ENCODE measurements around the gene DHRS1. TPM values are rescaled to one million over a fixed set of nuclear protein-coding genes. Genes with fewer than 3 reads are reported as not detected.

DHRS1 gene
- total RNA-seq, 1 experiment from 2014 or later: 34.7 TPM

DNA sequence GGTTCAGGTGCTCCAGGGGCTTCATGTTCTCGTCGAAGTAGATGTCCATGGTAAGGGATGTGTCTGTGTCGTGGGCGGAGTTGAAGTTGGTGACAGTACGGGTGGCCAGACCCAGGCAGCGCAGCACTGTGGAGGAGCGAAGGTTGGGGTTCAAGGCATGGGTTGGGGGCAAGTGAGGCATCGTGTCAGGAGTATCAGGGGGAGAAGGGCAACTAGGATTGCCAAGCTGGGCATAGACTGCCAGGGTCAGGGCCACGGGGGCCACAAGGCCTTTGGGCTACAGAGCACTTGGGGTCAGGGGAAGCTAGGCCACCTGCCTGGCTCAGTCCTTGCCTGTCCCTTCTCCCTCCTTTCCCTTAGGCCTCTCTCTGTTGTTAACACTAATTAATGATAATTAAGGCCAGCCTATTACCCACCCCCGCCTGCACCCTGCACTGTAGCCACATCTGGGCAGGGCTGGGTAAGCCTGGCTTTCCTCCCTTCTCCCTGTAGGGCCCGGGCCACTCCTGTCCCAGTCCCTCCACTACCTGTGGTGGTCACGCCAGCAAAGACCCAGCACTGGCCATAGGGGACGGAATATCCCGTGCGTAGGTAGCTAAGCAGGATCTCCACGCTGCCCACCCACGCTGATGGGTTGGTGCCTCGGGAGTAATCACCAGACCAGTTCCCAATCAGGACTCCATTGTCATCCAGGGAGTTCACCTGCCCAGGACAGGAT is 40.9 kb downstream of the DHRS1 start (continued):
- TF ChIP-seq POLR2AphosphoS5 (IDR thresholded peaks at IDR 0.05; ENCODE audit: low read depth, low read length) (no peak), CBX3 (IDR thresholded peaks at IDR 0.05; ENCODE audit: low read depth) (no peak), ELF1 (IDR thresholded peaks at IDR 0.05; ENCODE audit: borderline replicate concordance, low read depth) (no peak), EGR1 (IDR thresholded peaks at IDR 0.05; ENCODE audit: low read depth) (no peak), YY1 (IDR thresholded peaks at IDR 0.05; ENCODE audit: extremely low read depth, insufficient replicate concordance, low read depth, low read length) (no peak), EZH2phosphoT487 (IDR thresholded peaks at IDR 0.05; ENCODE audit: borderline replicate concordance) (no peak), SIN3A (IDR thresholded peaks at IDR 0.05; ENCODE audit: low read depth) (no peak), FOSL1 (IDR thresholded peaks at IDR 0.05; ENCODE audit: low read depth) (no peak)
- TF ChIP-seq, protein P1, sequence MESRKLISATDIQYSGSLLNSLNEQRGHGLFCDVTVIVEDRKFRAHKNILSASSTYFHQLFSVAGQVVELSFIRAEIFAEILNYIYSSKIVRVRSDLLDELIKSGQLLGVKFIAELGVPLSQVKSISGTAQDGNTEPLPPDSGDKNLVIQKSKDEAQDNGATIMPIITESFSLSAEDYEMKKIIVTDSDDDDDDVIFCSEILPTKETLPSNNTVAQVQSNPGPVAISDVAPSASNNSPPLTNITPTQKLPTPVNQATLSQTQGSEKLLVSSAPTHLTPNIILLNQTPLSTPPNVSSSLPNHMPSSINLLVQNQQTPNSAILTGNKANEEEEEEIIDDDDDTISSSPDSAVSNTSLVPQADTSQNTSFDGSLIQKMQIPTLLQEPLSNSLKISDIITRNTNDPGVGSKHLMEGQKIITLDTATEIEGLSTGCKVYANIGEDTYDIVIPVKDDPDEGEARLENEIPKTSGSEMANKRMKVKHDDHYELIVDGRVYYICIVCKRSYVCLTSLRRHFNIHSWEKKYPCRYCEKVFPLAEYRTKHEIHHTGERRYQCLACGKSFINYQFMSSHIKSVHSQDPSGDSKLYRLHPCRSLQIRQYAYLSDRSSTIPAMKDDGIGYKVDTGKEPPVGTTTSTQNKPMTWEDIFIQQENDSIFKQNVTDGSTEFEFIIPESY (IDR thresholded peaks at IDR 0.05; ENCODE audit: extremely low read depth, insufficient replicate concordance, low read length): no peak

DNA sequence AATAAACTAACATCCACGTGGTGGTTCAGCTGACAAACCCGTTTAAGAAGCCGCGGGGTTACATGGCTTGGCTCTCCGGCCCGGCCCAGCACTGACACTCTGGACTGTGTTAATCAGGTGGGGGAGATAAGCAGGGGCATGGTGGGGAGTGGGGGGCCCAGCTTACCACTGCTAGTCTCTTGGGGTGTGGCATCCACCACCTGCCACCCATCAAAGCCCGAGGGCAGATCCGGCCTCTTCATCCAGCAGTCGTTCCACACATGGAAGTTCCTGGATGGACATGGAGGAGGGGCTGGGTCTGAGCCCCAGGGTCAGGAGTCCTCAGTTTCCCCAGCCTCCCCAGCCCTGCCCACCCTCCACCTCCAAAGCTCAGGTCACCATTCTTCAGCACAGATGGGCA is 41.5 kb downstream of the DHRS1 start:
- Histone ChIP-seq H3K4me3 (replicated peaks in 1 of 2; ENCODE audit: low read depth in 1 of 2, low read length in 2 of 2) (no peak overlapping the region), H2AFZ (ENCODE audit: low read depth, low read length, poor library complexity, severe bottlenecking) (no peak overlapping the region), H3K9ac (ENCODE audit: low read length) (no peak overlapping the region), H3K27me3 (ENCODE audit: insufficient read depth, low read length) (no peaks in the 10 kb centered on the region), H3K4me2 (ENCODE audit: low read length) (no peak overlapping the region), H3K4me1 (ENCODE audit: control insufficient read depth in 1 of 2, insufficient read depth in 2 of 2, low read length in 2 of 2) (peaks cover 10 to 14% of the 10 kb centered on the region in 2 experiments), H3K9me2 (ENCODE audit: insufficient read depth) (no peaks in the 10 kb centered on the region), H4K20me1 (ENCODE audit: insufficient read depth) (no peaks in the 10 kb centered on the region), H3K9me3 (ENCODE audit: control insufficient read depth in 1 of 2, insufficient read depth in 1 of 2, low read depth in 1 of 2, low read length in 2 of 2) (no peaks in the 10 kb centered on the region), H3K36me3 (ENCODE audit: control insufficient read depth in 1 of 2, insufficient read depth in 2 of 2, low read length in 2 of 2) (no peaks in the 10 kb centered on the region; a peak in 1 of 4 replicates), H3K27ac (ENCODE audit: low read depth, low read length) (no peak overlapping the region), H3K79me2 (ENCODE audit: insufficient read depth, low read length) (no peaks in the 10 kb centered on the region)
- ChIA-PET RAD21 (ENCODE audit: low non-redundant PET in 1 of 2, low total read pairs in 2 of 2, uncharacterized antibody in 2 of 2, unreplicated experiment in 2 of 2) (no interaction called here), POLR2A (no interaction called here), CTCF (interaction anchor here (1.0 to 1.1 kb wide), 2 partner anchors 13 to 50 kb away, joined by 3 read pairs; partner anchors contain the start of genes CIDEB and RABGGTA)
- intact Hi-C loops (cut with micrococcal nuclease): no loop called here
- DNase-seq (ENCODE audit: low read depth, low spot score): no peak
- no TSS peak for BruUV-seq (replicated peaks)
- TF ChIP-seq ZNF274 (IDR thresholded peaks at IDR 0.05; ENCODE audit: low read depth, low read length) (no peak), RAD21 (IDR thresholded peaks at IDR 0.05; ENCODE audit: low read depth) (no peak), POLR2AphosphoS5 (IDR thresholded peaks at IDR 0.05; ENCODE audit: low read depth, low read length) (no peak), POLR2A (IDR thresholded peaks at IDR 0.05; ENCODE audit: borderline replicate concordance, extremely low read depth, insufficient read depth, insufficient read length) (no peak), EGR1 (IDR thresholded peaks at IDR 0.05; ENCODE audit: low read depth) (no peak), SP1 (IDR thresholded peaks at IDR 0.05; ENCODE audit: low read depth) (no peak), SRF (IDR thresholded peaks at IDR 0.05; ENCODE audit: low read depth) (no peak)
- TF ChIP-seq, protein P2, sequence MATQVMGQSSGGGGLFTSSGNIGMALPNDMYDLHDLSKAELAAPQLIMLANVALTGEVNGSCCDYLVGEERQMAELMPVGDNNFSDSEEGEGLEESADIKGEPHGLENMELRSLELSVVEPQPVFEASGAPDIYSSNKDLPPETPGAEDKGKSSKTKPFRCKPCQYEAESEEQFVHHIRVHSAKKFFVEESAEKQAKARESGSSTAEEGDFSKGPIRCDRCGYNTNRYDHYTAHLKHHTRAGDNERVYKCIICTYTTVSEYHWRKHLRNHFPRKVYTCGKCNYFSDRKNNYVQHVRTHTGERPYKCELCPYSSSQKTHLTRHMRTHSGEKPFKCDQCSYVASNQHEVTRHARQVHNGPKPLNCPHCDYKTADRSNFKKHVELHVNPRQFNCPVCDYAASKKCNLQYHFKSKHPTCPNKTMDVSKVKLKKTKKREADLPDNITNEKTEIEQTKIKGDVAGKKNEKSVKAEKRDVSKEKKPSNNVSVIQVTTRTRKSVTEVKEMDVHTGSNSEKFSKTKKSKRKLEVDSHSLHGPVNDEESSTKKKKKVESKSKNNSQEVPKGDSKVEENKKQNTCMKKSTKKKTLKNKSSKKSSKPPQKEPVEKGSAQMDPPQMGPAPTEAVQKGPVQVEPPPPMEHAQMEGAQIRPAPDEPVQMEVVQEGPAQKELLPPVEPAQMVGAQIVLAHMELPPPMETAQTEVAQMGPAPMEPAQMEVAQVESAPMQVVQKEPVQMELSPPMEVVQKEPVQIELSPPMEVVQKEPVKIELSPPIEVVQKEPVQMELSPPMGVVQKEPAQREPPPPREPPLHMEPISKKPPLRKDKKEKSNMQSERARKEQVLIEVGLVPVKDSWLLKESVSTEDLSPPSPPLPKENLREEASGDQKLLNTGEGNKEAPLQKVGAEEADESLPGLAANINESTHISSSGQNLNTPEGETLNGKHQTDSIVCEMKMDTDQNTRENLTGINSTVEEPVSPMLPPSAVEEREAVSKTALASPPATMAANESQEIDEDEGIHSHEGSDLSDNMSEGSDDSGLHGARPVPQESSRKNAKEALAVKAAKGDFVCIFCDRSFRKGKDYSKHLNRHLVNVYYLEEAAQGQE (IDR thresholded peaks at IDR 0.05; ENCODE audit: low read depth): no peak
- TF ChIP-seq, protein P3, sequence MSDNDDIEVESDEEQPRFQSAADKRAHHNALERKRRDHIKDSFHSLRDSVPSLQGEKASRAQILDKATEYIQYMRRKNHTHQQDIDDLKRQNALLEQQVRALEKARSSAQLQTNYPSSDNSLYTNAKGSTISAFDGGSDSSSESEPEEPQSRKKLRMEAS (IDR thresholded peaks at IDR 0.05): no peak
- no peak for ATAC-seq

All from HCT116 (cell line).